Hypothalamus (tissue), 51 donors: ENCODE measurements around the gene C2.

ENCODE experiments used
- DNase-seq, 51 donors: peaks; one replicate each; lab custom pipeline; 2025; lab: John Stamatoyannopoulos, UW

The C2 gene

DNA sequence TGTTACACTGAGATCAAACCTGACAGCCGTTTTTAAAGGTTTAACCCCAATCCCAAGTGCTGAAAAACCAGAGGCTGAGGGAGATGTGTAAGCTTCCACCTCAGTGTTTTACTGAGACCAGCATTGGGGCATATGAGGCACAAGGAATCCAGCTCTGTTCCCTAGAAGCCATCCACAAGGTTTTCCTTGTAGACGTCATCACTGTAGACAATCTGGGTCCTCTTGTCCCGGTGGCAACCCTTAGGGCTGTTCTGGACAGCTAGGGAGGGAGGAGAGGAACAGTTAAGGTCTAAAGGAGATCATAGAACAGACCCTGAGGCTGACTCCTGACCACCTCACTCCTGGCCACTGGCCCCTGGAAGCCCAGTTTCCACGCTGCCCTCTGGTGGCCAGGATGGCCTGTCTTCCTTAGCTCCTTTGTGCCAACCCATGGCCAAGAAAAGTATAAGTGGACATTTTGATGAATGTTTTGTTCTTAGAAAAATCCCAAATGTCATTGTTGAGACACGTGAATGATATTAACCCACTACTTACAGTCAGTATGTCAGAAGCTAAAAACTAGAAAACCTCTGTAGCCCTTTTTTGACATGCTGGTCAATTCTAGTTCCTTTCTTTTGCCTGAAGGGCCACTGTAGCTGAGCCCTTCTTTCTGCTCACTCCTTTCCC, 24.8 kb downstream of the C2 start:
- DNase-seq = peak in 26 of 51 donors; percentile 4 to 65 (median 20)

DNA sequence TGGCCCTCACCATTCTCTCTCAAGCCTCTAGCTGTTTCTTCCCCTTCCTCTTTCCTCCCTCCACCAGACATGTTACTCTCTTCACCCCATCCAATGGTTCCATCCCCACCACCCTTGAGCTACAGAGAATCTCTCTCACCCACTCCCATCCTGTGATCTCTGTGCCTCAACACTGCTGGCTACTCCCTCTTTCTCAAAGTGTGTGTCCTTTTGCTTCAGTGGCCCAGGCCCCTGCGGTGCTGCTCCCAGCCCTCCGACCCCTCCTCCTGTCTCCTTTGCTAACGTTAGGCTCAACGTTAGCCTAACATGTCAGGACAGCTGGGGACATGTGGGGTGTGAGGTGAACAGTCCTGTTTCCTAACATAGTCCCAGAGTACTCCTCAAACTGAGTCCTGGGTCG, 25.4 kb downstream of the C2 start:
- no peak for DNase-seq

DNA sequence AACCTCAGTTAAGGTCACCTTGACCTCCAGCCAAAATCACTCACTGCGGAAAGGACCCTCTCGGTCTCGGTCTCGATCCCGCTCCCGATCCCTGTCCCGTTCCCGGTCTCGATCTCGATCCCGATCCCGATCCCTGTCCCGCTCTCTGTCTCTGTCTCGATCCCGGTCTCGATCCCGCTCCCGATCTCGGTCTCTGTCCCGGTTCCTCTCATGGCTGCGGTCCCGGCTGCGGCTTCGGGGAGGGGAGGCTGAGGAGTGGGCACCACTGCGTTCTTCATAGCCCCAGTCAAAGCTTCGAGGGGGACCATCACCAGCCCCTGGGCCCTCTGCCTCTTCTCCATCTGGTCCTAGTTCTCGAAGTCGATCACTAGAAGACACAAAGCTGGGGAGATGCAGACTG, 27.0 kb downstream of the C2 start:
- DNase-seq = no peak

DNA sequence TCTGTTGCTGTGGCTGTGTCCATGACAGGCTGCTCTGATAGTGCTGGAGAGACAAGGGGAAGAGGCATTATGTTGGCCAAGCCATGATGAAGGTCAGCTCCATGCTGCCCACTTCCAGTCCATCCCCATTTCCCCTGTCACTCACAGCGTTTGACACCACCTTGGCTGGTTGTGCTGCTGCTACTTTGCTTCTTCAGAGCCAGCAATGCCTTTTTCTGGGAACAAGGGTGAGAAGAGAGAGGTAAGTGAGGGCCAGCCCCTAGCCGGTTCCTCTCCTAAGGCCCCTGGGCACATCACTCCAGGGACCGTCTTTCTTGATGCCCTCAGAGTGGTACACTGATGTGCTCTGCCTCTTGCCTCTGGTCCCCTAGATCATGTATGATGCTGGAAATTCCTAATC, 29.3 kb downstream of the C2 start:
- no peak for DNase-seq

DNA sequence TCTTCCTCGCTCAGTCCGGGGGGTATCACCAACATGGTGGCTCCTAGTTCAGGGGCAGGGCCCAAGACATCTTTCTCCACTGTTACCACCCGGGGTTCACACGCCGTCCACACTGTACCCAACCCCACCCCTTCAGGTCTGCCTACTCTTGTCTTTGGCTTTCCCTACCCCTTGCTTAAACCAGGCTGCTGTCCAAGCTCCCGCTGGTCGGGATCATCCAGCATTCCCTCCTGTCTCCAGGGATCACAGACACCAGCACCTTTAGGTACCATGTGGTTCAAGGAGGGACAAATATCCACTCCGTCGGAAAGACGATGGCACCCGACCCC, 30.9 kb downstream of the C2 start:
- peak in 1 of 51 donors; percentile 63 for DNase-seq

DNA sequence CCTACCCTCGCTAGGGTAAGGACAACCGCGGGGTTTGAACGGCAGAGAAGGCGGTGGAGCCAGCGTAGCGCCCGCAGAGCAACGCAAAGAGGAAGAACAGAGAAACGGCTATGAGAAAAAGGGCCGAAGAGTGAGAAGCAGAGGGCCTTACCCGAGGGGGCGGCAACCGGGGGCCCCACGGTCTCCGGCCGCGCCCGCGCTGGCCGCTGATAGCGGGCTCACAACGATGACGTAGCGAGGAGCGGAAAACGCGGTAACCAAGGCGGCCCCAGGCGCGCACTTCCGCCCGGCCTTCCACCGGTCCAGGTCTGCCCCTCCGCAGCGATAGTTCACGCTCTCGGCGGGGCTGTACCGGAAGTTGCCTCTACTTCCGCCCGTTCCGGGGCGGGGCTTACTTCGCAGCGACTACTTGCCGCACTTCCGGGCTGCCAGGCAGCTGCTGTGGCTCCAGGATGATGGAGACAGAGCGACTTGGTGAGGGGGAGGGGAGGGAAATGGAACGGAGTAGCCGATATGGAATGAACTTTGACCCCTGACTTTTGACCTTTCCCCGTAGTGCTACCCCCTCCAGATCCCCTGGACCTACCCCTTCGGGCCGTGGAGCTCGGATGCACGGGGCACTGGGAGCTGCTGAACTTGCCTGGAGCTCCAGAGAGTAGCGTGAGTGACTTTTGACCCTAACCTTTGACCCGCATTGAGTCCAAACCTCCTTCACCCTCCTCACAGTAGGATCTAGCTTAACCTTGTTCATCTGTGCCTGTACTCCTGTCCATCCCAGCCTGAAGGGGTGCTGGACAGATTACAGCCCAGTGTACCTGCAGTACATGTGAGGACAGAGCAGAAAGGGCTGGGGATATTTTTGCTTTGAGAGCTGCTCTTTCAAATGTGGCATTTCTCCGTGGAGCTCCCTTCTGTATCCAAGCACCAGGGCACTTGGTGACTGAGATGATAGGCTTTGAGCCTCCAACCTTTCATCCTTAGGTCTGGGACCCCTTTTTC, 31.5 kb downstream of the C2 start, which contains the start of the genes NELFE and SKIC2:
Gene NELFE (minus strand): TSS at position 231 of the 999 bp plus-strand sequence. CDS start 525 bp downstream, outside the sequence.
Gene SKIC2 (plus strand): TSS at position 435 of the 999 bp plus-strand sequence. CDS start 18 bp downstream, at position 453.
- DNase-seq = peak in 50 of 51 donors; percentile 77 to 99 (median 97)

DNA sequence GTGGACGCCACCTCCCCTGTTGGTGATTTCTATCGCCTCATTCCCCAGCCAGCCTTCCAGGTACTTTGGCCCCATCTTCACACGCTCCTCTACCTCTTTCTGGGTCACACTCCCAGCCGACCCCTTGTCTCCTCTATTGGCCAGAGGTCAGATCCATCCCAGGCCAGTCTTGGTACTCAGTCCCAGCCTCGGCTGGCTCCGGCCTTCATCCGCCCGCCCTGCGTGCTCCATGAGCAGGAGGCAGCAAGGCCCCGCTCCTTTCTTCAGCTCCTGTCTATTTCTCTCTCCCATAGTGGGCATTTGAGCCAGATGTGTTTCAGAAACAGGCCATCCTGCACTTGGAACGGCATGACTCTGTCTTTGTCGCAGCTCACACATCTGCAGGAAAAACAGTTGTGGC, 34.1 kb downstream of the C2 start:
- DNase-seq = no peak

DNA sequence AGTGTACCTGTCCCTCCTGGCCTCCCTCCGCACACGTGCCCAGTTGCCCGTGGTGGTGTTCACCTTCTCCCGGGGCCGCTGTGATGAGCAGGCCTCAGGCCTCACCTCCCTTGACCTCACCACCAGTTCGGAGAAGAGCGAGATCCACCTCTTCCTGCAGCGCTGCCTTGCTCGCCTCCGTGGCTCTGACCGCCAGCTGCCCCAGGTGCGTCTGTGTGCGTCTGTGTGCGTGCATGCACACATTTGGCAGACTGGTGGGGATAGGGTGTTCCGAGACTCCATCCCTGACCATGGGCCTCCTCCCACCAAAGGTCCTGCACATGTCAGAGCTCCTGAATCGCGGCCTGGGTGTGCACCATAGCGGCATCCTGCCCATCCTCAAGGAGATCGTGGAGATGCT, 36.4 kb downstream of the C2 start:
- DNase-seq = no peak

DNA sequence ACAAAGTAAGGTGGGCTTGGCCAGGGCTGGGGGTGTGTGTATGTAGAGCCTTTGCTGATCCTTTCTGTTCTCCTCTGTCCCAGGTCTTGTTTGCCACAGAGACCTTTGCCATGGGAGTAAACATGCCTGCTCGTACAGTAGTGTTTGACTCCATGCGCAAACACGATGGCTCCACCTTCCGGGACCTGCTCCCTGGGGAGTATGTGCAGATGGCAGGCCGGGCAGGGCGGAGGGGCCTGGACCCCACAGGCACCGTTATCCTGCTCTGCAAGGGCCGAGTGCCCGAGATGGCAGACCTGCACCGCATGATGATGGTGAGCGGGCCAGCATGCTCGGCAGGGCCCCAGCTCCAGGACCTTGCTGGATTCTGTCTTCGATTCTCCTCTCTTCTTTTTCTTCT, 38.2 kb downstream of the C2 start:
- DNase-seq = no peak

DNA sequence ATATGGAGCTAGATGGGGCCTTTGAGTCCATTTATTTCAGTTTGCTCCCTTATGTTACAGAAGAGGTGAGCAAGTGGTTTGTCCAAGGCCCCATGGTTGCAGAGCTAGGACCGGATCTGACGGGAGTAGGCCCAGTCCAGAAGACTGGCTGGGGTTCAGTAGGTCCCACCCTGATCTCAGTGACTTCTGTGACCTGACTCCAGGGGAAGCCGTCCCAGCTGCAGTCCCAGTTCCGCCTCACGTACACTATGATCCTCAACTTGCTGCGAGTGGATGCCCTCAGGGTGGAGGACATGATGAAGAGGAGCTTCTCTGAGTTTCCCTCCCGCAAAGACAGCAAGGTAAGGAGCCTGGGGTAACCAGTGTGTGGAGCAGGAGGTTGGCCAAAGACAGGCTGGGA, 39.0 kb downstream of the C2 start:
- DNase-seq = no peak

DNA sequence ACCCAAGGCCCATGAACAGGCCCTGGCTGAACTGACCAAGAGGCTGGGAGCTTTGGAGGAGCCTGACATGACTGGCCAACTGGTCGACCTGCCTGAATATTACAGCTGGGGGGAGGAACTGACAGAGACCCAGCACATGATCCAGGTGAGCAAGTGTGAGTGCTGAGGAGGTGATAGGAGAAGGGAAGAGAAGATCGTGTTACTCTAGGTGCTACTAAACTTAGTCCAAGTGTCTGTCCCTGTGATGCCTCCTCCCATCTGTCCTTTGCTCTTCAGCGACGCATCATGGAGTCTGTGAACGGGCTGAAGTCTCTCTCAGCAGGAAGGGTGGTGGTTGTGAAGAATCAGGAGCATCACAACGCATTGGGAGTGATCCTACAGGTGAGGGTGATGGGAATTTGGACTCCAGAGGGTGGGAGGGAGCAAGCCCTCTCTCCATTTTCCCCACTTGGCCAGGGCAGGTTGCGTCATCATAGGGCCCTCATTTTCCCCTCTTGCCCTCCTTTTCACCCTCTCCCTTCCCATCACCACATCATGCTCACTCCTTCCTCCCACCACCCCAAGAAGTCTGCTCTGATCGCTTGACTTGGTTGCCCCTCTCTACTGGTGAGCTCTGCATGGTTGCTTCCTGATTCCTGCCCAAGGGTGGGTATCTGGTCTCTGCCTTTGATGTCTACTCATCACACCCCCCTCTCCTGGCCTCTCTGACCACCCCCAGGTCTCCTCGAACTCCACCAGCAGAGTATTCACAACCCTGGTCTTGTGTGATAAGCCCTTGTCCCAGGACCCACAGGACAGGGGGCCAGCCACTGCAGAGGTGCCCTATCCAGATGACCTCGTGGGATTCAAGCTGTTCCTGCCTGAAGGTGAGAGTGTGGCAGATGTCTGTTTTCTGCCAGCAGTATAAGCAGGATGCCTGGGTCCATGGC, 39.7 kb downstream of the C2 start:
- no peak for DNase-seq

DNA sequence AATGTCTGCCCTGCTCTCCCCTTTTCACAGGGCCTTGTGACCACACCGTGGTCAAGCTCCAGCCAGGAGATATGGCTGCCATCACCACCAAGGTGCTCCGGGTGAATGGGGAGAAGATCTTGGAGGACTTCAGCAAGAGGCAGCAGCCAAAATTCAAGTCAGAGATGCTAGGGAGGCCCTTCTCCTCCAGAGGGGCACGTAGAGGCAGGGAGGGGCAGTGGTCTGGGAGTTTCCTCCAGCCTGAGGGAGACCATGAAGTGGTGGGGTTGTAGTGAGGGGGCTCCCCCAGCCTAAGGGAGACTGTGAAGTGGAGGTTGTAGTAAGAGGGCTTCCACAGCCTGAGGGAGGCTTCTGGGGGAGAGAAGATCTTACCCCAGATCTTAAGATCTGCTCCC, 40.4 kb downstream of the C2 start:
- no peak for DNase-seq

DNA sequence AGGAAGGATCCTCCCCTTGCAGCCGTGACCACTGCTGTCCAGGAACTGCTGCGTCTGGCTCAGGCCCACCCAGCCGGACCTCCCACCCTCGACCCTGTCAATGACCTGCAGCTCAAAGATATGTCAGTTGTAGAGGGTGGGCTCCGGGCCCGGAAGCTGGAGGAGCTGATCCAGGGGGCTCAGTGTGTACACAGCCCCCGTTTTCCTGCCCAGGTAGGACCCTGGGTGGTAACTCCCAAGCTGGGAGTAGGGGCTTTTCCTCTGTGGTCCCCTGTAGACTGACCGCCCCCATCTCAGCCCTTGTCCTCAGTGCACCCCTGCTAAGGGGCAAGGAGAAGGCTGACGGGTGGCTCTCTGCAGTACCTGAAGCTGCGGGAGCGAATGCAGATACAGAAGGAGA, 40.8 kb downstream of the C2 start:
- no peak for DNase-seq

DNA sequence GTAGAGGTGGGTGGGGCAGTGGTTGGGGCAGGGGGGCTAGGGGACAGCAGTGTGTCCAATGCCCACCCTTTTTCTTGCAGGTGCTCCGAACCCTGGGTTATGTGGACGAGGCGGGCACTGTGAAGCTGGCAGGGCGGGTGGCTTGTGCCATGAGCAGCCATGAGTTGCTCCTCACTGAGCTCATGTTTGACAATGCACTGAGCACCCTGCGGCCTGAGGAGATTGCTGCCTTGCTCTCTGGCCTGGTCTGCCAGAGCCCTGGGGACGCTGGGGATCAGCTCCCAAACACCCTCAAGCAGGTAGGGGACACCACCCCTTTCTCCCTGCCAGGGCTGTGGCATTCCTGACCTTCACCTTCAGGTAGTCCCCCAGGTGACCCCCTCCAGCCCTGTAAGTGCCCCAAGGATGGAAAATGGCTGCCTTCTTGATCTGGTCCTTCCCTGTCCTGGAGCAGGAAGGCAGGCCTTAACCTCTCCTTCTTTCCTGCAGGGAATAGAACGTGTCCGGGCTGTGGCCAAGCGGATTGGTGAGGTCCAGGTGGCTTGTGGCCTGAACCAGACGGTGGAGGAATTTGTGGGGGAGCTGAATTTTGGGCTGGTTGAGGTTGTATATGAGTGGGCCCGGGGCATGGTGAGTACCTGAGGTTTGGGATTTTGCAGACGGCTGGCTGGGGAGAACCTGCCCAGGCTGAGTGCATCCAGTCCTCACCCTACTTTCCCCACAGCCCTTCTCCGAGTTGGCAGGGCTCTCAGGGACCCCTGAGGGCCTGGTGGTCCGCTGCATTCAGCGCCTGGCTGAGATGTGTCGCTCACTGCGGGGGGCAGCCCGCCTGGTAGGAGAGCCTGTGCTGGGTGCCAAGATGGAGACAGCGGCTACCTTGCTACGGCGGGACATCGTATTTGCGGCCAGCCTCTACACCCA, 41.5 kb downstream of the C2 start:
- no peak for DNase-seq

DNA sequence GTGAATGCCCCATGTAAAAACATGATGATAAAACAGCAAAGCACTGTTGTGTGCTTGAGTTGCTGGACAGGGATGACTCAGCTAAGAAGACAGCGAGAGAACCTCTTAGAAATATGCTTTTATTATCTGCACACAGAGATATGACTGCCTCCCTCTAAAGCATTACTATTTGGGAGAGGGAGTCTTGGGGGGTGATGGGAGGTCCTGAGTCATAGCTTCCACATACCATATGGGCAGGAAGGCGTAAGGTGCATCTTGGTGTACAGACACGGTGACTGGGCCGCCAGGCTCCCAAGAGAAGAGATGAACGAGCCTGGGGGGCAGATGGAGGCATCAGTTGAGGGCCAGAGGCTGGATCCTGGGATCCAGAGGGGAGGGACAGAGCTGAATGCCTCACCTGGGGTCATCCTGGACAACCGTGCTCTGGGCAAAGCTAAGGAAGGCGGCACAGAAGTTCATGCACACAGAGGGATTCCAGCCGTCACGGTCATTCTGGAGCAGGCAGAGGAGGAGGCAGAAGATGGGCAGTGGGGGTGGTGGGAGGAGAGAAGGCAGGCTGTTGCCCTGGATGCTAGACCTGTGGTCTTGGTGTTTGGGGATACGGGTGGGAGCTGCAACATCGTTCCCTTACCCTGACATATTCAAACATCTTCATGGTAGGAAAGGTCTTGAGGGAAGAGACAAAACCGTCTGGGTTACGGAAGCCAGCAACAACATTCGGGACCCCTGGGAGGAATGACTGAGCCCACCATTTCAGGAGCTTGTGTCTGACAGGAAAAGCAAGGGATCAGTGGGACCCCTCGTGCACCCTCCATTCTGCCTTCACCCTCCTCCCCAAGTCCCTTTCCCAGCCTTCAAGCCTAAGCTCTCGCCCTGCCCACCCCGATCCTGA, 42.4 kb downstream of the C2 start:
- DNase-seq = peak in 1 of 51 donors; percentile 17

DNA sequence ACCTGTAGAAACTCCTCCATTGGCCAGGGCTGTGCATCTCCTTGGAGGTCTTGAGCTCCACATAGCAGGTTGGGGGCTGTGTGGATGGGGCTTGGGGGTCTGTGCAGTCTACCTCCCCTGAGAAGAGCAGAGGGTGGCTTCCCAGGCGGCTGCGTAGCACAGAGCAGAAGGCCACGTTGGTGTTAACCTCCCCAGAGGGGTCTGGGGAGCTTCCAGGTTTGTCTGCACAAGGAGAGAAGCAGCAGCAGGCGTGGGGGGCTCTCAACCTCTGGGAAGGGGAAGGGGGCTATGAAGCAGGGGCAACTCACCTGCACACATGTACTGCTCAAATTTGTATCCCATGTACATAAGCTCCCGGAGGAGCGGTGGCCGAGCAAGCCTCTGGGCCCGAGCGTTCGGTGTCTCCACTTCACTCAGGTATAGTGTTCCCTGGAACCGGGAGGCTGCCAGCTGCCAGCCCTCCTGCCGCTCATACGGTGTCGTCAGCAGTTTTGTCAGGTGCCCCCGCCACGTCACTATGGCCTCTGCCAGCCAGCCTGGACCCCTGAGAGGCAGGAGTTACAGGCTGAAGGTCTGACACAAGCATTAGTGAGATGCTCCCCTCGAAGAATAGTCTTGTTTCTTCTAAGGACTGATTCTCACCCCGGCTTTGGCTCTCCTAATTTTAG, 43.2 kb downstream of the C2 start:
- DNase-seq = peak in 6 of 51 donors; percentile 7 to 21 (median 12)

DNA sequence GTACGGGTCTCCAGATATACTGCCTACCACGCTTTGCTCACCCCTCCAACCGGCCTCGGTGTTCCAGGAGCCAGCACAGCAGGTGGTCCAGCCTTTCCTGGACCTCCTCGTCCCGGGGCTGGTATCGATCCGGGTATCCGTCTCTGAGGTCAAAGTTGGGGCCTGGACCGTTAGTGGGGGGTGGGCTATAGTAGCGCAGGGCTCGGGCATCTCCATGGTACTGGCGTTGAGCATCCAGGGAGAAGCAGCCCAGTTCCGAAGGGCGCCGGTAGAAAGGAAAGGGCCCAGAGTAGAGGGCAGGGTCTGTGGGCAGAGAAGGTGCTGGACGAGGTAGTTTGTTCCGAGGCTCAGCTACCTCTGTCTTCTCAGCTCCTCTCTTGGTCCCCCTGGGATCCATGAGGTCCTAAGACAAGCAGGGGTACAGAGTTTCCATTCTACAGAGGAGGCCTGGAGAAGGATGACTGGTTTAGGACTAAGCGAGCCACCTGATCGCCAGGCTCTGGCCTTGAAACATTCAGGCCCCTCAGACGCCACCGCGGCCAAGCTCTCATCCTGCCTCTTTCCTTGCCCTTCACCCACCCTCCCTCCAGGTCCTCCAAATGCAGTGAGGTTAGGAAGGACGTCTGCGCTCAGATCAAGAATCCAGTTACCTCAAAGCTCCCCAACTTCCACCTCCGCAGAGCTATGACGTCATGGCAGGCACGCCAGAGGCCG, 43.9 kb downstream of the C2 start:
- peak in 1 of 51 donors; percentile 28 for DNase-seq
